NCI-H1048 (cell line): ENCODE data around the gene TOB2.

ENCODE experiments used
- DNase-seq: peaks from one replicate; lab custom pipeline; 2025; lab: John Stamatoyannopoulos, UW

Gene TOB2, protein sequence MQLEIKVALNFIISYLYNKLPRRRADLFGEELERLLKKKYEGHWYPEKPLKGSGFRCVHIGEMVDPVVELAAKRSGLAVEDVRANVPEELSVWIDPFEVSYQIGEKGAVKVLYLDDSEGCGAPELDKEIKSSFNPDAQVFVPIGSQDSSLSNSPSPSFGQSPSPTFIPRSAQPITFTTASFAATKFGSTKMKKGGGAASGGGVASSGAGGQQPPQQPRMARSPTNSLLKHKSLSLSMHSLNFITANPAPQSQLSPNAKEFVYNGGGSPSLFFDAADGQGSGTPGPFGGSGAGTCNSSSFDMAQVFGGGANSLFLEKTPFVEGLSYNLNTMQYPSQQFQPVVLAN

DNA sequence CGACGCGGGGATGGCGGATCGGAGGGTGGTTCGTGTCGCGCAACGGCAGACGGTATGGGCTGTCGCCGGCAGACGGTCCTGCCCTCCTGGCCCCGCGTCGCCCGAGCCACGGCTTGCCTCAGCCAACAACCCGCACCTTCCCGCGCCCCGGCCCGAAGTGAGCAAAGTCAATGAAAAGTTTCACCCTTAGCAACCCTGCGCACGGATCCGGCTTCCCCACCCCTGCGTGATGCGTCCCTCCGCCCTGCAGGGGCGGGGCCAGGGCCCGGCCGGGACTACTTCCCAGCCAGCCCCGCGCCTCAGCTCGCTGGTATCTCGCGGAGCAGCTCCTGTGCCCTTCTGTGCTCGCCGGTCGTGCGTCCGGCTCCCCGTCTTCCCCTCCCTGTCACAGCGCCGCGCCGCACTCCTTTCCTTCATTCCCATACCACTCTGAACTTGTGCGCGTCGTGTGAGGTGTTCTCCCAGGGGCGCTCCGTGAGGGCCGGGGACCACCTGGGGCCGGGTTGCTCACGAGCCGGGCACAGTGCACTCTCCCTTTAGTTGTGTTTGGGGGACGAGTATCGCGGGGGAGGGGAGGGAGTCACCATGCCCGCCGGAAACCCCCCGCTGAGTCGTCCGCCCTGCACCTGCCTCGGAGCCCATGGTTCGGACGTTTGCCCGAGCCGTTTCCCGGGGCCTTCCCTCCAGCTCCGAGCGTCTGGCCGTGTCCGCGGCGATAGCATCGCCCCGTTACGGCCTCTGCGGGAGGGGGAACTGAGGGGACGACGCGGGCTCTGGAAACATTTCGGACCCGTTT, at the start of gene TOB2:
TOB2 (minus strand) TSS at position 163 of the 796 bp plus-strand sequence. CDS start 9,456 bp downstream, outside the sequence.
- peak; percentile 78 for DNase-seq

DNA sequence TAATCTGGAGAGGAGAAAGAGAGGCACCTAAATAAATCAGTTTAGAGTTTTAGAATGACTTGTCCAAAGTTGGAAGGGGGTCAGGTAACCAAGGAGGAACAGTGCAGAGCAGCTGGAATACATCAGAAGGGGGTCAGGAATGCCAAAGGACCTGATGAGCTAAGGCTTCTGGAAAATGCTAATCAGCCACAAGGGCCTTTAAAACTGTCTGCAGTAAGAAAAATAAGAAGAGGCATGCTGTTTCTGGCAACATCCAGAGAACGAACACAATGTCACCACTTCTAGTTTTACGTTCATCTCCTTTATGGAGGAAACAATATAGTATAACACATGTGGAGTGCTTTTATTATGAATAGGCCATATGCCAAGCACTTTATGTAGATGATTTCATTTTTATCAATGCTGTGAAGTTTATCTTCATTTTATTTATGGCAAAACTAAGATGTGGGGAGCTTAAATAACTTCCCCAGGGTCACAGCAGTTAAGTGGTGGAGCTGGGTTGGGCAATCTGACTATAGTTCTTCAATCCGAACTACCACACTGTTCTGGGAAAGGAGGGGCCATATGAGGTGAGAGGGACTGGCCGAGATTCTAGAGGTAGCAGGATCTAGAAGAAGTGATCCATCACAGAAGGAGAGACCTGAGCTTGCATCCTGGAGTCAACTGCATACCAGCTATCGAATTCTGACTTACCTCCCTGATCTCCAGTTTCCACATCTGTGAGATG, 44.9 kb upstream of the TOB2 start:
- DNase-seq: no peak

DNA sequence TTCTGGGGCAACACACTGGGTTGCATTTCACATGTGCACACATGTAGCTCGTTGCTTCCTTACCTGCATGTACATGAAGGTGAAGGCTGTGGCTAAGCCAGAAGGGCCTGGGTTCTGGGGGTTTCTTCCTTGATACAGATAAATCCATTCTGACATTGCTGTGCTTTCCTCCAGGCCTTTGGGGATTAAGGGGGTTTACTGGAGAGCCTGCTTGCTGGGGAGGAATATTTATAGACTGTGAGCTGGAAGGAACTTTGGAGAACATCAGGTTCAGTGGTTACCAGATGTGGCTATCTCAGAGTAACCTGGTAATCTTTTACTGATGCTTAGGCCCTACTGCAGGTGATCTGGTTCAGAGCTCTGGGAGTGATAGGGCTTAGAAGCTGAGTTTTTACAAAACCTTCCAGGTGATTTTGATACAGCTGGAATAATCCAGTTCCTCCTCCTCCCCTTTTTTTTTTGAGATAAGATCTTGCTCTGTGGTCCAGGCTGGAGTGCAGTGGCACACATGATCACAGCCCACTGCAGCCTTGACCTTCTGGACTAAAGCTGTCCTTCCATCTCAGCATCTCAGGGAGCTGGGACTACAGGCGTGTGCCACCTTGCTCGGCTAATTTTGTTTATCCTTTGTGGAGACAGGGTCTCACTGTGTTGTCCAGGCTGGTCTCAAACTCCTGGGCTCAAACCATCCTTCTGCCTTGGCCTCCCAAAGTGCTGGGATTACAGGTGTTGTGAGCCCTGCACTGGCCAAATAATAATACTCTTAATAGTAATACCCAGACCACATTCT, 42.2 kb upstream of the TOB2 start:
- DNase-seq: no peak

DNA sequence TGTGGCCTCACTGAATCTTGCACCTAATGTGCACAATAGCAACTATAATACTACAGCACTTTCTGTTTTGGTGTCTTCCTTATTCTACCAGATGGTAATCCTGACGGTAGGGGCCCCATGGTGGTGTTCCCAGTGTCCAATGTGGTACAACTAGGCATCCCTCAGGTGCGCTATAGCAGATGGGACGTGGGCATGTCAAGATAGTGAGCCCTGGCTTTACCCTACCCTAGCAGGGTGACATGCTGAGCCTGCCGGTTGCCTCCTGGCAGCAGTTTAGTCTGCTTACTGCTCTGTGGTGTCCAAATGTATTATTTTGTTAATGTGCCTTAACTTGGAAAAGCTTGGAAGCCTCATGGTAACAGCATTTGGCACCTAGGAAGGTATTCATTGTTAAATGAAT, 41.5 kb upstream of the TOB2 start:
- DNase-seq: no peak

DNA sequence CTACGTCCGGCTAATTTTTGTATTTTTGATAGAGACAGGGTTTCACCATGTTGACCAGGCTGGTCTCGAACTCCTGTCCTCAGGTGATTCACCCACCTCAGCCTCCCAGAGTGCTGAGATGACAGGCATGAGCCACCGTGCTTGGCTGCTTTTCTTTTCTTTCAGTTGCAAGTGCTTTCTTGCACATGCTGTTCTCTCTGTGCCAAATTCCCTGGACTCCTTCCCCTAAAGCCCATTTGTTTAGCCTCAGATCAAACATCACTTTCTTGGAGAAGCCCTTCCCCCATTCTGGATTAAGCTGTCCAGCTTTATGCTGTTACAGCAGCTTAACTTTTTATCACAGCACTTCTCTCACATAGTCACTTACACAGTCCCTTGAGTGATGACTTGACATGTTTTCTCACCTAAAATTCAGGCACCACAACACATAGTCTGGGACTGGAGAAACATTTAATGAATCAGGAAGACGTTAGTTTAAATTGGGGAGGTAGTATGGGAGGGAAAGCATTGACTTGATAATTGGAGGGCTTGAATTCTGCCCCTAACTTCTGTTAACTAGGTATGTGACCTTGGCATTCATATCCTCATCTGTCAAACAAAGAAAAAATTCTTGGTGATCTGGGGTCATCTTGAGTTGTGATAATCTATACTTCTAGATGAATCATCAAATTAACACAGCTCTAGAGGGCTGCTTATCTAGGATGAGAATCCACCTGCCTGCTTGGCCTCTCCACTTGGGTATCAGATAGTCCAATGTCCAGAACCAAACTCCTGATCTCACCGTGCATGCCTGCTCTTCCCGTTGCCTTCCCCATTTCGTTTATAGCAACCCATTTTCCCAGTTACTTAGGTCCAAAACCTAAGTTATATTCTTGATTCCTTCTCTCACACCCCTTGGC, 40.7 kb upstream of the TOB2 start:
- DNase-seq: no peak

DNA sequence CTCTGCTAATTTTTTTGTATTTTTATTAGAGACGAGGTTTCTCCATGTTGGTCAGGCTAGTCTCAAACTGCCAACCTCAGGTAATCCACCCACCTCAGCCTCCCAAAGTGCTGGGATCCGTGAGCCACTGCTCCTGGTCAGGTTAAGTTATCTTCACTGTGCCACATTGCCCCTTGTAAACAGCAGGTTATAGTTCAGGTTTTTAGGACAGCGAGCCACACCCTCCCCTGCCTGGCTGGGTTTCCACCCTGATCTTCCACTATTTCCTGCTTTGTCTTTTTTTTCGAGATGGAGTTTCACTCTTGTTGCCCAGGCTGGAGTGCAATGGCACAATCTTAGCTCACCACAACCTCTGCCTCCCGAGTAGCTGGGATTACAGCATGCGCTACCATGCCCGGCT, 38.4 kb upstream of the TOB2 start:
- DNase-seq: no peak

DNA sequence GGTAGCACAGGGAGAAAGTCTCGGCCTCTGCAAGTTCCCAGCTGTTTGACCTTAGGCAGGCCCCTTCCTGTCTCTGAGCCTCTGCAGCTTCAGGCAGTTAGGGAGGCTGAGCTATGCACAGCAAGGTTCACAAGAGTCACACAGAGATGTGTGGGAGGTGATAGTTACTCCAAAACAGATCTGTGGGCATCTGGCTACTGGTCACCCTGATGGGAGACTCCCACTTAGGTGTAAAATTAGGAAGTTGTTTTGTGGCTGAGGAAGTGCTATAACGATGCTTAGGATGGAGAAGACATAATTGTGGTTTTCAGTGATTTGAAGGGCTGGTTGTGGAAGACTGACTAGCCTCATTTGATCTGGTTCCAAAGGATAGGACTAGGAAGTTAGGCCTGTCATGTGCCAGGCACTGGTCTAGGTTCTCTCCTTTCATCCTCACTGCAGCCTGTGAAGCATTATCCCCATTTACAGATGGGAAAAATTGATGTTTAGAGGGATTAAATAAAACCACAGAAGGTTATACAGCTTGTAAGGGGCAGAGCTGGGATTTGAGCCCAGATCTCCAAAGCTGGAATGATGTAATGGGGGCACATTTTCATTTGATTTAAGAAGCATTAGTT, 35.8 kb upstream of the TOB2 start:
- no peak for DNase-seq

DNA sequence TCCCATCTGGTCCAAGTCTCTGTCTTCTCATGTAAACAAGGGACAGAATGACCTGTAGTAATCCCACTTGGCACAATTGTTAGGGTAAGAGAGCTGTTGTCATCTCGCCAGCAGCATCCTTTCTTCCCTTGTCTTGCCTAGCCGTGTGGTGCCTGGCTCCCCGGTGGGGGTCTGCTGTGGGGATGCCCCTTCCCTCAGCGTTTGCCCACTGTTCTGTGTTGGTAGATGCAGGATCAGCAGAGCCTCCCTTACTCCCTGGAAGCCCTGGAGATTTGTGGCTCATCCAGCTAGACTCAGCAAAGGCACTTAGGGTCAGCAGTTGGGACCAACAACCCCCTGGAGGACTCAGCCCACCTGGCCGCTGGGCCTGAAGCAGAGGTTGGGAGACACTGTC, 35.3 kb upstream of the TOB2 start:
- DNase-seq: no peak

DNA sequence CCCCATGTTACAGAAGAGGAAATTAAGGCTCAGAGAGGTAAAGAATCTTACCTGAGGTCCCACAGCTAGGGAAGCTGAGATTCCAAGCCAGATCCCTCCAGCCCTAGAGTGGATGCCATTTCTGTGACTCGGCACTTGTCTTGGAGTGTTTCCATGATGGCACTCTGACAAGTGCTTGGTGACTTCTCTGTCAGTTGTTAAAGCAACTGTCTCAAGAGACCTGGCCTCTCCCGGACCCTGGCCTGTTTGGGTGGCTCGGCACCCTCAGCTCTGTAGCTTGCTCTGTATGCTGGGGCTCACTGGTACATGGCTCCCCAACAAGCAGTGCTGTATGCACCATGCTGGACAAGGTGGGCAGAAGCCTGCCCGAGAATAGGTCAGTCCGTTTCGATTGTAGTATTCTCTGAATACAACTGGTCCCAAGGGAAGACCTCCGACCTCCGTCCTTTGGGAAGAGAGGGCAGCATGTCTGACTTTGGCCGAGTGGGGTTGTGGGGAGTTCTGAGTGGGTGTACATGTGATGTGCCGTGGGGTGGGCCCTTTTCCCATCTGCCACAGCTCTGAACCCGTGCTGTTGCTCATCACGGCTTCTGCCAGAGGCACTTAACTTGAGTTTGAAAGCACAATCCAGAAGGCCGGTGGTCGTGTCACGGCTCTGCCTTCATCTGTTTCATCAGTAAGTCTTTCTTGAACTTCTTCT, 34.7 kb upstream of the TOB2 start:
- DNase-seq: no peak

DNA sequence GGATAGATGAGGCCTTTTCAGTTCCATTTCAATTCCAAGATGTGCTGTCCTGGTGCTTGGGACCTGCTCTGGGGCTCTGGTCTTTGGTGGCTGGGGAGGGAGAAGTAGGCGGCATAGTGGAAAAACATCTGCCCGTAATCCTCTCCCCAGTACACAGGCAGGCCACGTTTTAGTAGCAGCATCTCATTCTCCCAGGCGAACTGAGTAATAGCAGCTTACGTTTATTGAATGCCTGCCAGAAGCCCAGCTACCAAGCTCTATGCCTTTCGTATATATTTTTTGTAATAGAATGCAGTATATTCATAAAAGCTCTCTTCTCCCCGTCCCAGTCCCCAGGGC, 33.8 kb upstream of the TOB2 start:
- DNase-seq: no peak

DNA sequence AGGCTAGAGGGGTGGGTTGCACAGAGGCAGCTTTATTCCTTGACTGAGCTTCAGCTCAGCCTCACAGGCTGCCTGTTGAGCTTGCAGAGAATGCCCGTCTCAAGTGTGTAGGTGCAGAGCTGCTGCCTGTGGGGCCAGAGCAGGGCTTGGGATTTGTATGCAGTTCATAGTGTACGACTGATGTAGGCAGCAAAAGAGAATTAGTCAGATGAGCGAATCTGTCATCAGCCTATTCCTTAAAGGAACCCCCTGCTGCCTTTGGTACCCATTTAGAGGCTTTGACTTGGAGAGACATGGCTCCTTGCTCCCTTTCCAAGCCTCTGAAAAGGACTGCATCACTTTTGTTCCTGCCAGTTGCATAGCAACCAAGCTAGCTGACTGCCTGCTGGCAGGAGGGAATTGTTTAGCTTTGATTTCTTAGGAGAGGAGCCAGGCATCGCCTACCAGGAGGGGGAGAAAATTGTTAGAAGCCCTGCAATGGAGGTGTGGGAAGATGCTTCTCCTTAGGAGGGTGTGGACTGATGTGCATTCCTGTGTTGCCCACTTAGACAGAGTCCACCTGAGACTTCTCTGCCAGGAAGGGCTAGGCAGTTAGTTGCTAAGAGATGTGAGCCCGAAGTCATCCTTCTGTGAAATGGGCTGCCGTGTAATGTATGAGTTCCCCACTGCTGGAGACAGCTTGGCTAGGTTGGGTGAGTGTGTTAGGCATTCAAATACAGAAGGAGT, 33.2 kb upstream of the TOB2 start:
- DNase-seq: no peak

DNA sequence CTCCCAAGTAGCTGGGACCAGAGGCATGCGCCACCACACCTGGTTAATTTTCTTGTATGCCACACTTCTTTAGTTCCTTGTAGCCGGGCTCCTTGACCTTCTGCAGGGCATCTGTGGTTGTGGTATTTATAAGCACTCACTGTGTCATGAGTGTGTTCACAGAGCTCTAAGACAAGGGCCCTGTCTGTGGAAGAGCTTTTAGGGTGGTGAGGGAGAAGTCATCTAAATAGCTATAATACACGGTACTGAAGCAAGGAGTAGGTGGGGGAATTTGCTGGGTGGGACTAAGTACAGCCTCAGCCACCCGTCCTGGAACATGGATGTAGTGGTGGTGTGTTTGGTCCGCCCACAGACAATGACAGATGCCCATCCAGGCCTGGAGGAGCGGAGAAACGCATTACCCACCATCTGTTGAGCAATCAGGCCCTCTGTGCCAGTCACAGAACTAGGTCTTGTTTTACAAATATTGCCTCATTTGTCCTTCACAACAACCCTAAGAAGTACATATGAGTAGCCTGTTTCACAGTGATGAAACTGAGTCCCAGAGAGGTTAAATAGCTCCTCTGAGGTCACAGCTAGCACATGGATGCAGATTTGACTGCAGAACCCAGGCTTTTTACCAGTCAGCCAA, 32.4 kb upstream of the TOB2 start:
- no peak for DNase-seq

DNA sequence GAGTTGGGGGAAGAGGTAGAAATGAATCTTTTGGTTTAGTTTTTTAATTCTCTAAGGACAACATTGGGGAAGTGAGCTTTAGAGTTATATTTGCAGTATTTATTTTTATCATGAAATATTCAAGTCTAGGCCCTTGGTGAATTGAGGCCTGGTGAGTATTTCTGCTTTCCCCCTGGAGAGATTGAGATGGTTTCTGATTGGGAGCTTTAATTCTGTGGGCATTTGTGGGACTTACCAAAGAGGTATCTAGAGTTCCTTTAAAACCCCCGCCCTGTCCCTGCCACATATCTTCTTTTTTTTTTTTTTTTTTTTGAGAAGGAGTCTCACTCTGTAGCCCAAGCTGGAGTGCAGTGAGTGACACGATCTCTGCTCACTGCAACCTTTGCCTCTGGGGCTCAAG, 31.9 kb upstream of the TOB2 start:
- DNase-seq: no peak

DNA sequence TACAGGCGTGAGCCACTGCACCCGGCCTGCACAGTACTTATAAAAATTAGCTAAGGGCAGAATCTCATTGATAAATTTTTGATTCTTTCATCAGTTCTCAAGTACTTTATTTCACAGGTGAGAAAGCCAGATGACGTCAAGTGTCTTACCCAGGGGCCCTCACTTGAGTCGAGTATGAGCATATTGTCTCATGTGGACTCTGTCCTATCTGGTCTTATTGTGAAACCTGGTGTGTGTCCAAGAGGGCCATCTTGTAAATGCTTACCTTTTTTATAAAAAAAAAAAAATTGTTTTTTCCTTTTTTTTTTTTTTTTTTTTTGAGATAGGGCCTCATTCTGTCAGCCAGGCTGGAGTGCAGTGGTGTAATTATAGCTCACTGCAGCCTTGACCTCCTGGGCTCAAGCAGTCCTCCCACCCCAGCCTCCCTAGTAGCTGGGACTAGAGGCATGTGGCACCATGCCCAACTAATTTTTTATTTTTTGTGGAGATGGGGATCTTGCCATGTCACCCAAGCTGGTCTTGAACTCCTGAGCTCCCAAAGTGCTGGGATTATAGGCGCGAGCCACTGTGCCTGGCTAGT, 28.4 kb upstream of the TOB2 start:
- DNase-seq: no peak

DNA sequence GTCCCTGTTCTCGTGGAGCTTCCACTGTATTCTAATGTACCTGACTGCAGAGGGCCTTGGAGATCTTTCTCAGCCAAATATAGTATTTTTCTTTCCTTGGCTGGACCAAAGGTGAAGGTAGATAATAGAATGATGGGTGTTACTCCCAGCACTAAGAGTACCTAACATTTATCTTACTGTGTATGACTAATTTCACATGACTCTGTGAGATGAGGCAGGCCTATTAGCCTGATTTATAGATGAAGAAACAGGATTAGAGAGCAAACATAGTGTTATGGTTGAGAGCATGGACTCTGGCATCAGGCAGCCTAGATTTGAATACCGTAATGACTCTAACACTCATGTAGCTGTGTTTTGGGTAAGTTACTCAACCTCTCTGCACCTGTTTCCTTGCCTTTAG, 25.0 kb upstream of the TOB2 start:
- DNase-seq: no peak

DNA sequence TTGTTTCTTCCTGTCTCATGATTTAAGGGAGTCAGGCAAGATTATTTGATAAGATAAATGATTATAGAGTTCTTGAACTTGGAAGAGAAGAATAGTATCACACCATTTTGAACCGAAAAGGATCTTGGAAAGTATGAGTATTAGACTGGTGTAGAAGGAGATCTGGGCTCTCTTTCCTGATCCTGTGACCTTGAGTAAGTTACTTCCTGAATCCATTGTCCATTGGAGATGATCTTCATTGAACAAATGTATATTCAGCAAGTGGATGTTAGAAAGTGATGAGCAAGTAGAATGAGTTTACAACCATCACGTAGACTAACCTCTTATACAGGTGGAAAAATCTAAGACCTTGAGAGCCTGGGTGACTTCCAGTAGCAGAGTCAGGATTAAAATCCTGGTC, 24.3 kb upstream of the TOB2 start:
- no peak for DNase-seq

DNA sequence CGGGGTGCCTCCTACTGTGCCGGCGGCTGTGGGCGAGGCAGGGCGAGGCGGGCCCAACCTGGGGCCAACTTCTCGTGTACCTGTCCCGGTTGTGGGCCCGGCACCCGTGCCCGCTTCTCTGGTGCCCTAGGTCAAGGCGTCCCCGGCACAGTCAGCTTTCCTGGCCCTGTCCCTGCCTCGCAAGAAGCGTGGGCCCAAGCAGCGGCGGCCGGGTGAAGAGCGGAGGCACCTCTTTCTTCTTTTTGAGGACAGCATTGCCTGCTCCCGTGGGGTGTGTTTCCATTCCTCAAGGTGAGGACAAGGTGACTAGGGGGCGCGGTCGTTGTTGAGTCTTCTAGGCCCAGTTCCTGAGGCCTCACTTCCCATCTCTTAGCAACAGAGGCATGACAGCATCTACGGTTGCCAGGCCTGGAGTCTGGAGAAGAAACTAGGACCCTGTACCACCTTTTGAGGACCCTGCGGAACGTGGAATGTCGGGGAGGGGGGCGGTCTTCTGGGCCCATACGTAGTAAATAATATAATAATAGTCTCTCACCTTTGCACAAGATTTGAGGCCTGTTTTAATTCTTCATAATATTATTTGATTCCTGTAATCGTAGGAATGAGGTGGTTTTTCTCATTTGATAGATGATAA, 22.7 kb upstream of the TOB2 start:
- DNase-seq: no peak
